GM23338 (cell line): Measurements from ENCODE around the gene ZNF143. TPM values are rescaled to one million over a fixed set of nuclear protein-coding genes. Genes with fewer than 3 reads are reported as not detected.

Experiments
- ATAC-seq: fragments of 200-7000 bp; cut with Tn5 transposase; 3 replicates; pipeline ENCODE4 v1.9.1; 2020
- DNase-seq: peaks from one replicate; pipeline ENCODE4 v3.0.0-alpha.2; 2015; ENCODE audit warnings: low spot score
- H2AFZ ChIP-seq: fragments of 200-600 bp; sonication (generic); 2 replicates; pipeline ENCODE4 v1.8.0; 2016; ENCODE audit warnings: antibody characterized with exemption, mild to moderate bottlenecking, moderate library complexity
- H3F3A ChIP-seq: fragments of 200-600 bp; sonication (generic); replicated peaks from 2 replicates; pipeline ENCODE4 v1.8.0; 2017; ENCODE audit warnings: antibody characterized with exemption, mixed run types, low read depth
- H3K27ac ChIP-seq: fragments of 200-600 bp; sonication (generic); 2 replicates; pipeline ENCODE4 v1.6.1; 2016; ENCODE audit warnings: low read depth
- H3K27me3 ChIP-seq: fragments of 200-600 bp; sonication (generic); 2 replicates; pipeline ENCODE4 v1.8.0; 2016; ENCODE audit warnings: mild to moderate bottlenecking, mixed run types, moderate library complexity; ENCODE audit not compliant: insufficient read depth
- H3K36me3 ChIP-seq: fragments of 200-600 bp; sonication (generic); 2 replicates; pipeline ENCODE4 v1.8.0; 2016; ENCODE audit warnings: mild to moderate bottlenecking; ENCODE audit not compliant: insufficient read depth
- H3K4me1 ChIP-seq: fragments of 200-600 bp; sonication (generic); 2 replicates; pipeline ENCODE4 v1.8.0; 2016; ENCODE audit warnings: mild to moderate bottlenecking, moderate library complexity; ENCODE audit not compliant: insufficient read depth
- H3K4me2 ChIP-seq: fragments of 200-600 bp; sonication (generic); 2 replicates; pipeline ENCODE4 v1.7.1; 2017; ENCODE audit warnings: mixed run types
- H3K4me3 ChIP-seq: fragments of 200-600 bp; sonication (generic); 2 replicates; pipeline ENCODE4 v1.6.1; 2016; ENCODE audit warnings: mixed run types
- H3K79me2 ChIP-seq: fragments of 200-600 bp; sonication (generic); replicated peaks from 2 replicates; pipeline ENCODE4 v1.8.0; 2017; ENCODE audit warnings: mild to moderate bottlenecking; ENCODE audit not compliant: insufficient read depth
- H3K9me2 ChIP-seq: fragments of 200-600 bp; sonication (generic); 2 replicates; pipeline ENCODE4 v1.8.0; 2017; ENCODE audit not compliant: insufficient read depth
- H4K20me1 ChIP-seq: fragments of 200-600 bp; sonication (generic); replicated peaks from 2 replicates; pipeline ENCODE4 v1.8.0; 2017; ENCODE audit warnings: mild to moderate bottlenecking; ENCODE audit not compliant: insufficient read depth
- H3K27ac Mint-ChIP-seq: 2 replicates; pipeline ENCODE4 v1.8.0; 2020; ENCODE audit warnings: inconsistent platforms, mild to moderate bottlenecking, moderate library complexity, mixed read lengths
- H3K27me3 Mint-ChIP-seq: 3 replicates; pipeline ENCODE4 v1.8.0; 2022; ENCODE audit warnings: low read depth, mild to moderate bottlenecking, moderate library complexity, mixed read lengths, inconsistent platforms; ENCODE audit not compliant: insufficient read depth, poor library complexity
- H3K36me3 Mint-ChIP-seq: 3 replicates; pipeline ENCODE4 v1.8.0; 2021; ENCODE audit warnings: low read depth, mild to moderate bottlenecking, inconsistent platforms, moderate library complexity, mixed read lengths
- H3K4me1 Mint-ChIP-seq: 3 replicates; pipeline ENCODE4 v1.8.0; 2020; ENCODE audit warnings: mild to moderate bottlenecking, inconsistent platforms, mixed read lengths
- H3K4me3 Mint-ChIP-seq: 3 replicates; pipeline ENCODE4 v1.8.0; 2021; ENCODE audit warnings: moderate library complexity, mild to moderate bottlenecking, inconsistent platforms, mixed read lengths
- H3K9me3 Mint-ChIP-seq: 3 replicates; pipeline ENCODE4 v1.8.0; 2020; ENCODE audit warnings: moderate library complexity, mild to moderate bottlenecking, inconsistent platforms, mixed read lengths
- CREB1 ChIP-seq: fragments of 250-450 bp; sonication (Bioruptor Pico); IDR thresholded peaks from 2 replicates; pipeline ENCODE4 v1.5.0; 2020; ENCODE audit warnings: low read depth, mild to moderate bottlenecking, moderate library complexity
- EZH2 ChIP-seq: fragments of 200-600 bp; sonication (generic); IDR thresholded peaks from one replicate; pipeline ENCODE4 v1.8.0; 2017; ENCODE audit warnings: antibody characterized with exemption, mild to moderate bottlenecking, low read depth; ENCODE audit not compliant: unreplicated experiment
- EZH2phosphoT487 ChIP-seq: fragments of 200-600 bp; sonication (generic); IDR thresholded peaks from one replicate; pipeline ENCODE4 v1.8.1; 2018; ENCODE audit warnings: antibody characterized with exemption; ENCODE audit not compliant: unreplicated experiment
- JUNB ChIP-seq: IDR thresholded peaks from one replicate; pipeline ENCODE4 v1.6.1; 2016; ENCODE audit warnings: antibody characterized with exemption; ENCODE audit not compliant: unreplicated experiment
- NANOG ChIP-seq: IDR thresholded peaks from 2 replicates; pipeline ENCODE4 v1.6.1; 2016; ENCODE audit warnings: antibody characterized with exemption, borderline replicate concordance
- POLR2AphosphoS5 ChIP-seq: IDR thresholded peaks from 2 replicates; pipeline ENCODE4 v1.6.1; 2016; ENCODE audit warnings: antibody characterized with exemption, low read depth
- STAT1 ChIP-seq: IDR thresholded peaks from one replicate; pipeline ENCODE4 v1.6.1; 2016; ENCODE audit warnings: antibody characterized with exemption; ENCODE audit not compliant: unreplicated experiment
- ZNF114 ChIP-seq: fragments of 250-450 bp; sonication (Bioruptor Pico); IDR thresholded peaks from 2 replicates; pipeline ENCODE4 v1.5.0; 2020; ENCODE audit warnings: mild to moderate bottlenecking, moderate library complexity
- ZNF331 ChIP-seq: fragments of 250-450 bp; sonication (Bioruptor Pico); IDR thresholded peaks from 2 replicates; pipeline ENCODE4 v1.5.0; 2020; ENCODE audit warnings: low read depth, mild to moderate bottlenecking, moderate library complexity
- polyA plus RNA-seq: library from polyadenylated mRNA; unstranded; fragments of >200 nt; fragmentation: Nextera tagmentation; extraction: Ambion mirVana; gene quantifications from 2 replicates; pipeline ENCODE4 v1.2.1, GENCODE V29; 2016
- total RNA-seq: library from RNA; depleted of rRNA; stranded (reverse); fragments of >200 nt; shearing (Covaris generic); gene quantifications from 2 replicates; pipeline ENCODE4 v1.2.3, GENCODE V29; 2014
- TF ChIP-seq, protein P1 (sequence below): fragments of 250-450 bp; sonication (Bioruptor Pico); IDR thresholded peaks from 2 replicates; pipeline ENCODE4 v1.5.0; 2020; ENCODE audit warnings: mild to moderate bottlenecking, moderate library complexity
- TF ChIP-seq, protein P2 (sequence below): IDR thresholded peaks from one replicate; pipeline ENCODE4 v1.6.1; 2018; ENCODE audit warnings: antibody characterized with exemption; ENCODE audit not compliant: unreplicated experiment
- TF ChIP-seq, protein P3 (sequence below), 2 experiments: fragments of 200-600 bp in 1 of 2; sonication (generic) in 1 of 2; conservative IDR thresholded peaks; 2 replicates each; pipeline versions ENCODE4 v1.5.1 to v1.6.1; 2016 to 2017; ENCODE audit warnings: antibody characterized with exemption in 2 of 2, low read depth in 2 of 2, mild to moderate bottlenecking in 2 of 2, moderate library complexity in 1 of 2
- TF ChIP-seq, protein P4 (sequence below): IDR thresholded peaks from 2 replicates; pipeline ENCODE4 v1.6.1; 2016; ENCODE audit warnings: antibody characterized with exemption

The ZNF143 gene
- total and polyA plus RNA-seq, 2 experiments from 2014 or later: 33.5 to 44.2 TPM

- H3K9me3 Mint-ChIP-seq: no peaks in the 10 kb centered on the region
Observed at GRCh38 chr11:9462806-9463537, 2.2 kb downstream of the ZNF143 start.

More at GRCh38 chr11:9462806-9463537, 2.2 kb downstream of the ZNF143 start:
- Histone ChIP-seq H3K27me3 (no peaks in the 10 kb centered on the region), H3K4me2 (no peak overlapping the region), H4K20me1 (no peaks in the 10 kb centered on the region; the same call in 1 of the 2 replicates), H3K79me2 (peaks cover 80% of the 10 kb centered on the region), H2AFZ (no peak overlapping the region), H3K4me3 (no peak overlapping the region; the same call in 1 of the 2 replicates), H3K9me2 (no peaks in the 10 kb centered on the region), H3K27ac (peak overlapping the region; percentile 99; the same call in 1 of the 2 replicates), H3F3A (no peaks in the 10 kb centered on the region), H3K4me1 (0 out of 2 replicates have a peak, but pooled peaks cover 3% of the 10 kb centered on the region), H3K36me3 (no peaks in the 10 kb centered on the region)
- TF ChIP-seq, protein P1, sequence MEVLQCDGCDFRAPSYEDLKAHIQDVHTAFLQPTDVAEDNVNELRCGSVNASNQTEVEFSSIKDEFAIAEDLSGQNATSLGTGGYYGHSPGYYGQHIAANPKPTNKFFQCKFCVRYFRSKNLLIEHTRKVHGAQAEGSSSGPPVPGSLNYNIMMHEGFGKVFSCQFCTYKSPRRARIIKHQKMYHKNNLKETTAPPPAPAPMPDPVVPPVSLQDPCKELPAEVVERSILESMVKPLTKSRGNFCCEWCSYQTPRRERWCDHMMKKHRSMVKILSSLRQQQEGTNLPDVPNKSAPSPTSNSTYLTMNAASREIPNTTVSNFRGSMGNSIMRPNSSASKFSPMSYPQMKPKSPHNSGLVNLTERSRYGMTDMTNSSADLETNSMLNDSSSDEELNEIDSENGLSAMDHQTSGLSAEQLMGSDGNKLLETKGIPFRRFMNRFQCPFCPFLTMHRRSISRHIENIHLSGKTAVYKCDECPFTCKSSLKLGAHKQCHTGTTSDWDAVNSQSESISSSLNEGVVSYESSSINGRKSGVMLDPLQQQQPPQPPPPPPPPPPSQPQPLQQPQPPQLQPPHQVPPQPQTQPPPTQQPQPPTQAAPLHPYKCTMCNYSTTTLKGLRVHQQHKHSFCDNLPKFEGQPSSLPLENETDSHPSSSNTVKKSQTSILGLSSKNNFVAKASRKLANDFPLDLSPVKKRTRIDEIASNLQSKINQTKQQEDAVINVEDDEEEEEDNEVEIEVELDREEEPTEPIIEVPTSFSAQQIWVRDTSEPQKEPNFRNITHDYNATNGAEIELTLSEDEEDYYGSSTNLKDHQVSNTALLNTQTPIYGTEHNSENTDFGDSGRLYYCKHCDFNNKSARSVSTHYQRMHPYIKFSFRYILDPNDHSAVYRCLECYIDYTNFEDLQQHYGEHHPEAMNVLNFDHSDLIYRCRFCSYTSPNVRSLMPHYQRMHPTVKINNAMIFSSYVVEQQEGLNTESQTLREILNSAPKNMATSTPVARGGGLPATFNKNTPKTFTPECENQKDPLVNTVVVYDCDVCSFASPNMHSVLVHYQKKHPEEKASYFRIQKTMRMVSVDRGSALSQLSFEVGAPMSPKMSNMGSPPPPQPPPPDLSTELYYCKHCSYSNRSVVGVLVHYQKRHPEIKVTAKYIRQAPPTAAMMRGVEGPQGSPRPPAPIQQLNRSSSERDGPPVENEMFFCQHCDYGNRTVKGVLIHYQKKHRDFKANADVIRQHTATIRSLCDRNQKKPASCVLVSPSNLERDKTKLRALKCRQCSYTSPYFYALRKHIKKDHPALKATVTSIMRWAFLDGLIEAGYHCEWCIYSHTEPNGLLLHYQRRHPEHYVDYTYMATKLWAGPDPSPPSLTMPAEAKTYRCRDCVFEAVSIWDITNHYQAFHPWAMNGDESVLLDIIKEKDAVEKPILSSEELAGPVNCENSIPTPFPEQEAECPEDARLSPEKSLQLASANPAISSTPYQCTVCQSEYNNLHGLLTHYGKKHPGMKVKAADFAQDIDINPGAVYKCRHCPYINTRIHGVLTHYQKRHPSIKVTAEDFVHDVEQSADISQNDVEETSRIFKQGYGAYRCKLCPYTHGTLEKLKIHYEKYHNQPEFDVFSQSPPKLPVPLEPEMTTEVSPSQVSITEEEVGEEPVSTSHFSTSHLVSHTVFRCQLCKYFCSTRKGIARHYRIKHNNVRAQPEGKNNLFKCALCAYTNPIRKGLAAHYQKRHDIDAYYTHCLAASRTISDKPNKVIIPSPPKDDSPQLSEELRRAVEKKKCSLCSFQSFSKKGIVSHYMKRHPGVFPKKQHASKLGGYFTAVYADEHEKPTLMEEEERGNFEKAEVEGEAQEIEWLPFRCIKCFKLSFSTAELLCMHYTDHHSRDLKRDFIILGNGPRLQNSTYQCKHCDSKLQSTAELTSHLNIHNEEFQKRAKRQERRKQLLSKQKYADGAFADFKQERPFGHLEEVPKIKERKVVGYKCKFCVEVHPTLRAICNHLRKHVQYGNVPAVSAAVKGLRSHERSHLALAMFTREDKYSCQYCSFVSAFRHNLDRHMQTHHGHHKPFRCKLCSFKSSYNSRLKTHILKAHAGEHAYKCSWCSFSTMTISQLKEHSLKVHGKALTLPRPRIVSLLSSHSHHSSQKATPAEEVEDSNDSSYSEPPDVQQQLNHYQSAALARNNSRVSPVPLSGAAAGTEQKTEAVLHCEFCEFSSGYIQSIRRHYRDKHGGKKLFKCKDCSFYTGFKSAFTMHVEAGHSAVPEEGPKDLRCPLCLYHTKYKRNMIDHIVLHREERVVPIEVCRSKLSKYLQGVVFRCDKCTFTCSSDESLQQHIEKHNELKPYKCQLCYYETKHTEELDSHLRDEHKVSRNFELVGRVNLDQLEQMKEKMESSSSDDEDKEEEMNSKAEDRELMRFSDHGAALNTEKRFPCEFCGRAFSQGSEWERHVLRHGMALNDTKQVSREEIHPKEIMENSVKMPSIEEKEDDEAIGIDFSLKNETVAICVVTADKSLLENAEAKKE (CRISPR knock-in tag): no peak
- TF ChIP-seq, protein P2, sequence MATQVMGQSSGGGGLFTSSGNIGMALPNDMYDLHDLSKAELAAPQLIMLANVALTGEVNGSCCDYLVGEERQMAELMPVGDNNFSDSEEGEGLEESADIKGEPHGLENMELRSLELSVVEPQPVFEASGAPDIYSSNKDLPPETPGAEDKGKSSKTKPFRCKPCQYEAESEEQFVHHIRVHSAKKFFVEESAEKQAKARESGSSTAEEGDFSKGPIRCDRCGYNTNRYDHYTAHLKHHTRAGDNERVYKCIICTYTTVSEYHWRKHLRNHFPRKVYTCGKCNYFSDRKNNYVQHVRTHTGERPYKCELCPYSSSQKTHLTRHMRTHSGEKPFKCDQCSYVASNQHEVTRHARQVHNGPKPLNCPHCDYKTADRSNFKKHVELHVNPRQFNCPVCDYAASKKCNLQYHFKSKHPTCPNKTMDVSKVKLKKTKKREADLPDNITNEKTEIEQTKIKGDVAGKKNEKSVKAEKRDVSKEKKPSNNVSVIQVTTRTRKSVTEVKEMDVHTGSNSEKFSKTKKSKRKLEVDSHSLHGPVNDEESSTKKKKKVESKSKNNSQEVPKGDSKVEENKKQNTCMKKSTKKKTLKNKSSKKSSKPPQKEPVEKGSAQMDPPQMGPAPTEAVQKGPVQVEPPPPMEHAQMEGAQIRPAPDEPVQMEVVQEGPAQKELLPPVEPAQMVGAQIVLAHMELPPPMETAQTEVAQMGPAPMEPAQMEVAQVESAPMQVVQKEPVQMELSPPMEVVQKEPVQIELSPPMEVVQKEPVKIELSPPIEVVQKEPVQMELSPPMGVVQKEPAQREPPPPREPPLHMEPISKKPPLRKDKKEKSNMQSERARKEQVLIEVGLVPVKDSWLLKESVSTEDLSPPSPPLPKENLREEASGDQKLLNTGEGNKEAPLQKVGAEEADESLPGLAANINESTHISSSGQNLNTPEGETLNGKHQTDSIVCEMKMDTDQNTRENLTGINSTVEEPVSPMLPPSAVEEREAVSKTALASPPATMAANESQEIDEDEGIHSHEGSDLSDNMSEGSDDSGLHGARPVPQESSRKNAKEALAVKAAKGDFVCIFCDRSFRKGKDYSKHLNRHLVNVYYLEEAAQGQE: no peak
- TF ChIP-seq EZH2phosphoT487 (no peak), CREB1 (CRISPR knock-in tag) (no peak), POLR2AphosphoS5 (no peak), EZH2 (no peak), NANOG (no peak), STAT1 (no peak), JUNB (no peak), ZNF331 (CRISPR knock-in tag) (no peak), ZNF114 (CRISPR knock-in tag) (no peak)
- TF ChIP-seq, protein P3, sequence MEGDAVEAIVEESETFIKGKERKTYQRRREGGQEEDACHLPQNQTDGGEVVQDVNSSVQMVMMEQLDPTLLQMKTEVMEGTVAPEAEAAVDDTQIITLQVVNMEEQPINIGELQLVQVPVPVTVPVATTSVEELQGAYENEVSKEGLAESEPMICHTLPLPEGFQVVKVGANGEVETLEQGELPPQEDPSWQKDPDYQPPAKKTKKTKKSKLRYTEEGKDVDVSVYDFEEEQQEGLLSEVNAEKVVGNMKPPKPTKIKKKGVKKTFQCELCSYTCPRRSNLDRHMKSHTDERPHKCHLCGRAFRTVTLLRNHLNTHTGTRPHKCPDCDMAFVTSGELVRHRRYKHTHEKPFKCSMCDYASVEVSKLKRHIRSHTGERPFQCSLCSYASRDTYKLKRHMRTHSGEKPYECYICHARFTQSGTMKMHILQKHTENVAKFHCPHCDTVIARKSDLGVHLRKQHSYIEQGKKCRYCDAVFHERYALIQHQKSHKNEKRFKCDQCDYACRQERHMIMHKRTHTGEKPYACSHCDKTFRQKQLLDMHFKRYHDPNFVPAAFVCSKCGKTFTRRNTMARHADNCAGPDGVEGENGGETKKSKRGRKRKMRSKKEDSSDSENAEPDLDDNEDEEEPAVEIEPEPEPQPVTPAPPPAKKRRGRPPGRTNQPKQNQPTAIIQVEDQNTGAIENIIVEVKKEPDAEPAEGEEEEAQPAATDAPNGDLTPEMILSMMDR (conservative IDR thresholded peaks at IDR 0.05; ENCODE audit: low read depth in 2 of 2): no peak
- TF ChIP-seq, protein P4, sequence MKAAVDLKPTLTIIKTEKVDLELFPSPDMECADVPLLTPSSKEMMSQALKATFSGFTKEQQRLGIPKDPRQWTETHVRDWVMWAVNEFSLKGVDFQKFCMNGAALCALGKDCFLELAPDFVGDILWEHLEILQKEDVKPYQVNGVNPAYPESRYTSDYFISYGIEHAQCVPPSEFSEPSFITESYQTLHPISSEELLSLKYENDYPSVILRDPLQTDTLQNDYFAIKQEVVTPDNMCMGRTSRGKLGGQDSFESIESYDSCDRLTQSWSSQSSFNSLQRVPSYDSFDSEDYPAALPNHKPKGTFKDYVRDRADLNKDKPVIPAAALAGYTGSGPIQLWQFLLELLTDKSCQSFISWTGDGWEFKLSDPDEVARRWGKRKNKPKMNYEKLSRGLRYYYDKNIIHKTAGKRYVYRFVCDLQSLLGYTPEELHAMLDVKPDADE: no peak
- peaks cover 7% of the 10 kb centered on the region for H3K27me3 Mint-ChIP-seq
- peaks cover 8% of the 10 kb centered on the region; the same call in 2 of the 3 replicates for H3K36me3 Mint-ChIP-seq
- no peak for DNase-seq
- no peak for ATAC-seq
- H3K4me1 Mint-ChIP-seq: peaks cover 12% of the 10 kb centered on the region; the same call in 2 of the 3 replicates
- H3K4me3 Mint-ChIP-seq: peak overlapping the region; percentile 99
- peak overlapping the region; percentile 77; the same call in 1 of the 2 replicates for H3K27ac Mint-ChIP-seq
